ENCODE measurements around the gene RIPK4. TPM values are rescaled to one million over a fixed set of nuclear protein-coding genes. Genes with fewer than 3 reads are reported as not detected.

RIPK4 gene
- total and polyA plus RNA-seq, 2 experiments from 2014 or later: 0.46 to 0.54 TPM

DNA sequence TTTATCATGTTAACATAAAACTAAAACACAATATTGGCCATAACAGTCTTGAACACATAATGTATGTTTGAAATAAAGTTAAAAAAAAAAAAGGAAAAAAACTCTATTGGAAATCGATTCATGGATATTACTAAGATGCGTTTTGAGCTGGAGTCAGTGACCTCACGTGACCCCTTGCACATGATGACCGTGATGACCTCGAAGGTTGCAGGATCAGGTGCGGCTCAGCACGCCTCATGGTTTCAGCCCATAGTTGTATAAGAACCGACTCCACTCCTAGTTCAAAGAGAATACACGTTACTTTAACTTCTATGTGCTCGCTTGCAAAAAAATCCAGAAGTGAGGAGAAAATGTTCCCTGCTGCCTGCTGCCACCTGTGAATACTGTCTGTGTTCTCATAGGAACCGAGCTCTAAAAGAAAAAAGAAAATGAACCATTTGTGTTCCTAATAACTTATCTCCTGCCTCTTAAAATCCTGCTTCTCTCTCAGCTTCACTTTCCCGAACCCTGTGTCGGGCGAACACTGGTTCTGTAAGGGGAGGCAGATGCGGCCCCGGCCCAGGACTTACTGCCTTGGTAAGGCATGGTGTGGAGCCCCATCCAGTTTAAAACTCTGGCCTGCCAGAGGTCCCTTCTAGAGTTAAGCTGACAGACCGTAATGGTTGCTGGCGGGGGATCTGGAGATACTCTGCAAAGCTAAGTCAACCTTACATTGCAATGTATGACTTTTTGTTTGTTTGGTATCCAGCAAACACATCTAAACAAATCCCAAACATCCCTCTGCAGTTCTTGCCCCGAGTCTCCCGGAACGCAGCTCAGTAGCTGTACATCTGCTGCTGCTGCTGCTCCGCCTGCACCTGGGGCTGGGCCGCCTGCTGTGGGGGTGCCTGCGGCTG is 33.8 kb upstream of the RIPK4 start:
- H3K9me2 ChIP-seq (ENCODE audit: insufficient read depth): no peaks in the 10 kb centered on the region
- no peak overlapping the region for H2AFZ ChIP-seq
- no peaks in the 10 kb centered on the region for H3K9me3 ChIP-seq (ENCODE audit: low read depth)
- H3F3A ChIP-seq (ENCODE audit: insufficient read depth): no peaks in the 10 kb centered on the region
- no peaks in the 10 kb centered on the region for H3K27me3 ChIP-seq (replicated peaks; ENCODE audit: insufficient read depth)
- H3K9ac ChIP-seq: no peak overlapping the region
- no peak overlapping the region for H3K4me2 ChIP-seq (ENCODE audit: unreplicated experiment)
- no peaks in the 10 kb centered on the region for H3K79me2 ChIP-seq (ENCODE audit: insufficient read depth)
- H3K27ac ChIP-seq: no peak overlapping the region
- no peak for TF ChIP-seq EZH2 (IDR thresholded peaks at IDR 0.05; ENCODE audit: insufficient read depth, poor library complexity, severe bottlenecking)
- no peak for TF ChIP-seq EZH2phosphoT487 (IDR thresholded peaks at IDR 0.05; ENCODE audit: insufficient read depth, low read depth)
- no peak overlapping the region for H3K4me3 ChIP-seq
- no peaks in the 10 kb centered on the region for H3K4me1 ChIP-seq (ENCODE audit: insufficient read depth)
- peaks cover 16% of the 10 kb centered on the region; the same call in 1 of the 2 replicates for H3K36me3 ChIP-seq (ENCODE audit: low read depth)
- H4K20me1 ChIP-seq (ENCODE audit: insufficient read depth): no peaks in the 10 kb centered on the region
- in situ Hi-C loops (cut with MboI): loop anchor here (25.0 kb wide), 1 partner anchor 513 kb away; no protein-coding TSS in a partner anchor
- no peak for DNase-seq
- WGBS, 2 experiments (ENCODE audit: low coverage in 1 of 2, low lambda C conversion rate in 2 of 2, missing lambda C conversion rate in 2 of 2): 86 to 88% methylated on average over 24 of the region's 24 CpGs

DNA sequence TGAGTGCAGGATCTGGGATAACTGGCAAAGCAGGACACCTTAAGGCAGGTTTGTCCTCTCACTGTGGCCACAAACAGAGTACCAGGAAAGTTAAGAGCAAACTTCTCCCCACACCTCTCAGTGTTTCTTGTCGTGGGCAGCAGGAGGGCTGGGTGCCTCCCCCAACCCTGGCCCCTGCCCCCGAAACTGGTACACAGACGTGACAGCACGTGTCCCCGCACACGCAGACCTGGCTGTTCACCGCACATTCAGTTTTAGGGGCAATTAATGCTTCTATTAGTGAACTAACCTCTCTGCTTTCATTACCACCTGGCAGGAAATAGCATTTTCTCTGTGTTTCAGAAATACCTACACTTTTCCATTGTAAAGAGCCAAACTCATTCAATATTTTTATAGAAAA is 32.9 kb upstream of the RIPK4 start:
- no peak overlapping the region for H2AFZ ChIP-seq
- WGBS, 2 experiments (ENCODE audit: low coverage in 1 of 2, low lambda C conversion rate in 2 of 2, missing lambda C conversion rate in 2 of 2): 91 to 92% methylated on average over 7 of the region's 7 CpGs
- no peaks in the 10 kb centered on the region for H3K4me1 ChIP-seq (ENCODE audit: insufficient read depth)
- no peaks in the 10 kb centered on the region for H3K9me2 ChIP-seq (ENCODE audit: insufficient read depth)
- H3K4me3 ChIP-seq: no peak overlapping the region
- H4K20me1 ChIP-seq (ENCODE audit: insufficient read depth): no peaks in the 10 kb centered on the region
- no peaks in the 10 kb centered on the region for H3F3A ChIP-seq (ENCODE audit: insufficient read depth)
- H3K36me3 ChIP-seq (ENCODE audit: low read depth): peaks cover 16% of the 10 kb centered on the region; the same call in 1 of the 2 replicates
- no peak overlapping the region for H3K27ac ChIP-seq
- H3K9me3 ChIP-seq (ENCODE audit: low read depth): no peaks in the 10 kb centered on the region
- in situ Hi-C loops (cut with MboI): loop anchor here (25.0 kb wide), 1 partner anchor 512 kb away; no protein-coding TSS in a partner anchor
- no peaks in the 10 kb centered on the region for H3K79me2 ChIP-seq (ENCODE audit: insufficient read depth)
- no peak for DNase-seq
- no peaks in the 10 kb centered on the region for H3K27me3 ChIP-seq (replicated peaks; ENCODE audit: insufficient read depth)
- no peak for TF ChIP-seq EZH2phosphoT487 (IDR thresholded peaks at IDR 0.05; ENCODE audit: insufficient read depth, low read depth)
- TF ChIP-seq EZH2 (IDR thresholded peaks at IDR 0.05; ENCODE audit: insufficient read depth, poor library complexity, severe bottlenecking): no peak
- no peak overlapping the region for H3K9ac ChIP-seq
- no peak overlapping the region for H3K4me2 ChIP-seq (ENCODE audit: unreplicated experiment)

DNA sequence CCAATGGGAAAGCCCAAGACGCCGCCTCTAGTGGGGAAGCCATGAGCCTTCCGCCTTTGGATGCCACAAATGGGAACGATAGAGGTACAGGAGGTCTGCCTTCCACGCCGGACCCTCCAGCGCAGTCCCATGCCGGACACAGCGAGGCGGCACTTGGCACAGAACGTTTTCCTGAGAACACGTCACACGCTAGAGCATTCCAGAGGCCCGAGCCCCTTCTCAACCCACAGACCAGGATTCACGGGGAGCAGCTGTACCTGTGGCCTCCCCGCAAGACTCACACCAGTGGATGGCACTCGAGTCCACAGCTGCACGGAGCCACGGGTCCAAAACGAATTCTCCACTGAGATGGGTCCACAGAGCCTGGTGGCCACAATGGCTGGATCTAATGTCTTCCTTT is 31.5 kb upstream of the RIPK4 start:
- H2AFZ ChIP-seq: no peak overlapping the region
- no peak overlapping the region for H3K4me3 ChIP-seq
- no peak overlapping the region for H3K4me2 ChIP-seq (ENCODE audit: unreplicated experiment)
- peaks cover 16% of the 10 kb centered on the region; the same call in 1 of the 2 replicates for H3K36me3 ChIP-seq (ENCODE audit: low read depth)
- H3F3A ChIP-seq (ENCODE audit: insufficient read depth): no peaks in the 10 kb centered on the region
- H4K20me1 ChIP-seq (ENCODE audit: insufficient read depth): no peaks in the 10 kb centered on the region
- TF ChIP-seq EZH2phosphoT487 (IDR thresholded peaks at IDR 0.05; ENCODE audit: insufficient read depth, low read depth) (no peak), EZH2 (IDR thresholded peaks at IDR 0.05; ENCODE audit: insufficient read depth, poor library complexity, severe bottlenecking) (no peak)
- H3K9me2 ChIP-seq (ENCODE audit: insufficient read depth): no peaks in the 10 kb centered on the region
- no peaks in the 10 kb centered on the region for H3K79me2 ChIP-seq (ENCODE audit: insufficient read depth)
- DNase-seq: no peak
- no peak overlapping the region for H3K9ac ChIP-seq
- in situ Hi-C loops (cut with MboI): no loop called here
- no peaks in the 10 kb centered on the region for H3K9me3 ChIP-seq (ENCODE audit: low read depth)
- no peaks in the 10 kb centered on the region for H3K4me1 ChIP-seq (ENCODE audit: insufficient read depth)
- WGBS, 2 experiments (ENCODE audit: low coverage in 1 of 2, low lambda C conversion rate in 2 of 2, missing lambda C conversion rate in 2 of 2): 93 to 97% methylated on average over 20 of the region's 20 CpGs
- H3K27ac ChIP-seq: no peak overlapping the region
- H3K27me3 ChIP-seq (replicated peaks; ENCODE audit: insufficient read depth): no peaks in the 10 kb centered on the region

DNA sequence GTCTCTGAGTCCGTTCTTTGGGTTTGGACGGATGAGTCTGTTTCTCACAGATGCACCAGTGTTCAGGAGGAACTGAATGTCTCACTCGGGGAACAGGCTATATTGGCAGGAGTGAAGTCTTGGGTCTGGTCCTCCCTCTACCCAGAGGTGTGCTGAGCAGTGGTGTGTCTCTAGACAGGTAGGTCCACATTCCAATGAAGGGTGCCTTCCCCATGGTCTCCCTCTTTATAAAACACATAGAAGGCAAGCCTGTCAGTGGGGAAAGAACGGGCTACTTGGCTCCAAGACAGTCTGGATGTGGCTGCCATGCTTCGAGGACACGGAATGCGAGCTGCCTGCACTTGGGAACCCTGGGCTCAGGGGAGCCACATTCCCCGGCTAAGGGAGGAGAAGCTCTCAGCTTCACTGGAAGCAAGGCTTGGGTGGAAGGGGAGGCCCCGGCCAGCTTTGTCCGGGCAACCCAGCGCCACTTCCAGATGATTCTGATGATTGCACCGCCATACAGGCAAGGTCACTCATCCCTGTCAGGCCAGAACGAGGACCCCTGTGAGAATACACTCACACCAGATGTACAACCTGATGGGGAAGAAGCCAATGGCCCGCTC is 29.7 kb upstream of the RIPK4 start:
- H4K20me1 ChIP-seq (ENCODE audit: insufficient read depth): no peaks in the 10 kb centered on the region
- no peak overlapping the region for H3K9ac ChIP-seq
- no peak for DNase-seq
- H3K9me2 ChIP-seq (ENCODE audit: insufficient read depth): no peaks in the 10 kb centered on the region
- H2AFZ ChIP-seq: no peak overlapping the region
- in situ Hi-C loops (cut with MboI): no loop called here
- no peak overlapping the region for H3K27ac ChIP-seq
- H3K79me2 ChIP-seq (ENCODE audit: insufficient read depth): no peaks in the 10 kb centered on the region
- H3K4me1 ChIP-seq (ENCODE audit: insufficient read depth): no peaks in the 10 kb centered on the region
- H3K36me3 ChIP-seq (ENCODE audit: low read depth): peaks cover 16% of the 10 kb centered on the region; the same call in 1 of the 2 replicates
- no peak overlapping the region for H3K4me3 ChIP-seq
- no peaks in the 10 kb centered on the region for H3K9me3 ChIP-seq (ENCODE audit: low read depth)
- no peaks in the 10 kb centered on the region for H3K27me3 ChIP-seq (replicated peaks; ENCODE audit: insufficient read depth)
- H3F3A ChIP-seq (ENCODE audit: insufficient read depth): no peaks in the 10 kb centered on the region
- WGBS, 2 experiments (ENCODE audit: low coverage in 1 of 2, low lambda C conversion rate in 2 of 2, missing lambda C conversion rate in 2 of 2): 96% methylated on average over 14 of the region's 14 CpGs
- no peak overlapping the region for H3K4me2 ChIP-seq (ENCODE audit: unreplicated experiment)
- TF ChIP-seq EZH2 (IDR thresholded peaks at IDR 0.05; ENCODE audit: insufficient read depth, poor library complexity, severe bottlenecking) (no peak), EZH2phosphoT487 (IDR thresholded peaks at IDR 0.05; ENCODE audit: insufficient read depth, low read depth) (no peak)
